ENCODE measurements around the gene CD302. TPM values are rescaled to one million over a fixed set of nuclear protein-coding genes. Genes with fewer than 3 reads are reported as not detected.

Gene CD302, protein sequence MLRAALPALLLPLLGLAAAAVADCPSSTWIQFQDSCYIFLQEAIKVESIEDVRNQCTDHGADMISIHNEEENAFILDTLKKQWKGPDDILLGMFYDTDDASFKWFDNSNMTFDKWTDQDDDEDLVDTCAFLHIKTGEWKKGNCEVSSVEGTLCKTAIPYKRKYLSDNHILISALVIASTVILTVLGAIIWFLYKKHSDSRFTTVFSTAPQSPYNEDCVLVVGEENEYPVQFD
- total RNA-seq (10 to 100 TPM in 4 of 6 donors, 1 to 10 TPM in 2; 7.0 to 18.4 (median 14.6) TPM), polyA plus RNA-seq (10 to 100 TPM in 1 of 2 donors, 1 to 10 TPM in 1; 8.3 to 12.0 TPM)

- H3K27me3 ChIP-seq, result no peaks in the 10 kb centered on the region
- 0% methylated on average over 69 to 82 of the region's 82 CpGs for WGBS, 2 donors
- peaks cover 0 to 12% (median 5%) of the 10 kb centered on the region in 3 donors for H3K4me1 ChIP-seq
- H3K36me3 ChIP-seq, result no peaks in the 10 kb centered on the region
- intact Hi-C loops (cut with DNase I), result no loop called here
- FAIRE-seq (no peak), DNase-seq (peak; percentile 54 to 84 (median 72)), ATAC-seq (peak; percentile 85 to 89 (median 88))
- H3K4me3 ChIP-seq, result peak within 1 kb of the TSS; percentile 49 to 89 (median 66)
- TF ChIP-seq CTCF (IDR thresholded peaks at IDR 0.05), result no peak
- H3K9me3 ChIP-seq, result no peaks in the 10 kb centered on the region
- peak within 1 kb of the TSS; percentile 26 to 74 (median 66) for H3K27ac ChIP-seq
Observed at GRCh38 chr2:159797543-159798375, at the start of gene CD302. Gene CD302, minus strand, starts transcription at chr2:159798208. Its CDS starts 10 bp downstream, at chr2:159798198.

GRCh38 chr2:159846564-159846963 is 48.6 kb upstream of the CD302 start:
- TF ChIP-seq CTCF (IDR thresholded peaks at IDR 0.05), result no peak
- H3K4me1 ChIP-seq, result no peaks in the 10 kb centered on the region
- FAIRE-seq (peak; percentile 84), DNase-seq (no peak), ATAC-seq (no peak)
- no peaks in the 10 kb centered on the region for H3K27me3 ChIP-seq
- WGBS, 2 donors, result 43 to 49% methylated on average over 2 of the region's 2 CpGs
- no peaks in the 10 kb centered on the region for H3K9me3 ChIP-seq
- intact Hi-C loops (cut with DNase I), result no loop called here
- H3K36me3 ChIP-seq, result no peaks in the 10 kb centered on the region
- H3K27ac ChIP-seq, result no peak overlapping the region
- no peak overlapping the region for H3K4me3 ChIP-seq

DNA sequence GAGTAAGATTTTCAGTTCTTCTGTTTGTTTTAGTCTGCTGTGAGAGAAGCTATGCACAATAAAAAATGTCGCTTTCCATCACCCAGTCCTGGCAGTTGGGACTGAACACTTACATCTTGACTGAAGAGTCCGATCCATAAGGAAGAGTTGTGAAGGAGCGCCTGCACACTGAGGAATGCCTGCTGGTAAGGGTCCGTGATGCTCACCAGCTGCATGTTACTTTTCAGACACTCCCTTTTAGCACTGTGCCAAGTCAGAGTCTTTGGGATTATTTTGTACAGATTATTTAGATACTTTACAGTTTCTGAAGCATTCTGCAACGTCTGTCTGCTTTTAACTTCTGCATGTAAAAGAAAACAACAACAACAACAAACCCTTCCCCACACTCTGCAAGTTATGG is 42.6 kb upstream of the CD302 start:
- DNase-seq (no peak), FAIRE-seq (no peak), ATAC-seq (no peak)
- Histone ChIP-seq H3K27ac (no peak overlapping the region), H3K36me3 (no peaks in the 10 kb centered on the region), H3K4me1 (no peaks in the 10 kb centered on the region), H3K9me3 (no peaks in the 10 kb centered on the region), H3K4me3 (no peak overlapping the region), H3K27me3 (no peaks in the 10 kb centered on the region)
- intact Hi-C loops (cut with DNase I), result no loop called here
- 78 to 90% methylated on average over 5 of the region's 5 CpGs for WGBS, 2 donors
- no peak for TF ChIP-seq CTCF (IDR thresholded peaks at IDR 0.05)

- no peaks in the 10 kb centered on the region for H3K4me1 ChIP-seq
- intact Hi-C loops (cut with DNase I), result no loop called here
- ATAC-seq, result no peak
- no peaks in the 10 kb centered on the region for H3K27me3 ChIP-seq
- TF ChIP-seq CTCF (IDR thresholded peaks at IDR 0.05), result no peak
- no peaks in the 10 kb centered on the region for H3K9me3 ChIP-seq
- H3K36me3 ChIP-seq, result no peaks in the 10 kb centered on the region
- DNase-seq, result no peak
- no peak overlapping the region for H3K27ac ChIP-seq
- H3K4me3 ChIP-seq, result no peak overlapping the region
- no peak for FAIRE-seq
Observed at GRCh38 chr2:159832858-159833257, 34.9 kb upstream of the CD302 start.

DNA sequence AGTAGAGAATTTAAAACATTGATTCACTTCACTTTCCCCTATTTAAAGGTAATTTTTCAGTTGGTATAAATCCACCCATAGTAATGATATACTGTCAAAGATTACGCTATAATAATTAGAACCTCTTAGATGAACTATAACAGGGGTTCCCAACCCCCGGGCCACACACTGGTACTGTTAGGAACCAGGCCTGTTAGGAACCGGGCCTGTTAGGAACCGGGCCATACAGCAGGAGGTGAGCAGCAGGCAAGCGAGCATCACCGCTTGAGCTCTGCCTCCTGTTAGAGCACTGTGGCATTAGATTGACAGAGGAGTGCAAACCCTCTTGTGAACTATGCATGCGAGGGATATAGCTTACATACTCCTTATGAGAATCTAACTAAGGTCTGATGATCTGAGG is 34.0 kb upstream of the CD302 start:
- no peak for TF ChIP-seq CTCF (IDR thresholded peaks at IDR 0.05)
- DNase-seq, result no peak
- intact Hi-C loops (cut with DNase I), result no loop called here
- no peak for ATAC-seq
- Histone ChIP-seq H3K27me3 (no peaks in the 10 kb centered on the region), H3K27ac (no peak overlapping the region), H3K4me1 (no peaks in the 10 kb centered on the region), H3K9me3 (no peaks in the 10 kb centered on the region), H3K36me3 (no peaks in the 10 kb centered on the region), H3K4me3 (no peak overlapping the region)
- WGBS, 2 donors, result 84 to 86% methylated on average over 7 of the region's 7 CpGs
- FAIRE-seq, result no peak

Measured in pancreas (tissue), 10 donors.